ENCODE measurements around the gene LURAP1L. TPM values are rescaled to one million over a fixed set of nuclear protein-coding genes. Genes with fewer than 3 reads are reported as not detected.

LURAP1L gene
- total and polyA plus RNA-seq, 9 of the 15 experiments (the other 6 are each of a cell fraction or from before 2014, with no cell fraction given), result 0.06 to 0.28 (median 0.07) TPM; not detected in 4

DNA sequence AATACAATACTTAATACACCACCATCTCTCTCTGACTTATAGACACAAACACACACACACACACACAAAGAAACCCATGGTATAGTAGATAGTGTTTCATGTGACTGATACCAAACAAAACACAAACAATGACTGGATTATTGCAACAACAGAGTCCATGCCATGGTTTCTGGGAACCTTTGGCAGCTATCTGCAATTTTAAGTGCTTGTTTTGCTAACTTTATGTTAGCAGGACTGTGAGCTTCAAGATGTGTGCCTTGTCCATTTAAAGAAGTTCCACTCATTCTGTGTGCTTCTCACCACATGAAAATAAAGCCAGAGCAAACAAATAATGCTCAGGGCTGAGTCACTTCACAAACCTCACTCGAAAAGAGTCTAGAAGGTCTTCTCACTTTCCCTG is 15.1 kb upstream of the LURAP1L start (continued):
- TF ChIP-seq, protein P1, sequence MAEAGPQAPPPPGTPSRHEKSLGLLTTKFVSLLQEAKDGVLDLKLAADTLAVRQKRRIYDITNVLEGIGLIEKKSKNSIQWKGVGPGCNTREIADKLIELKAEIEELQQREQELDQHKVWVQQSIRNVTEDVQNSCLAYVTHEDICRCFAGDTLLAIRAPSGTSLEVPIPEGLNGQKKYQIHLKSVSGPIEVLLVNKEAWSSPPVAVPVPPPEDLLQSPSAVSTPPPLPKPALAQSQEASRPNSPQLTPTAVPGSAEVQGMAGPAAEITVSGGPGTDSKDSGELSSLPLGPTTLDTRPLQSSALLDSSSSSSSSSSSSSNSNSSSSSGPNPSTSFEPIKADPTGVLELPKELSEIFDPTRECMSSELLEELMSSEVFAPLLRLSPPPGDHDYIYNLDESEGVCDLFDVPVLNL (CRISPR knock-in tag; IDR thresholded peaks at IDR 0.05; ENCODE audit: low read depth), result no peak
- TF ChIP-seq, protein P2, sequence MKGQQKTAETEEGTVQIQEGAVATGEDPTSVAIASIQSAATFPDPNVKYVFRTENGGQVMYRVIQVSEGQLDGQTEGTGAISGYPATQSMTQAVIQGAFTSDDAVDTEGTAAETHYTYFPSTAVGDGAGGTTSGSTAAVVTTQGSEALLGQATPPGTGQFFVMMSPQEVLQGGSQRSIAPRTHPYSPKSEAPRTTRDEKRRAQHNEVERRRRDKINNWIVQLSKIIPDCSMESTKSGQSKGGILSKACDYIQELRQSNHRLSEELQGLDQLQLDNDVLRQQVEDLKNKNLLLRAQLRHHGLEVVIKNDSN (CRISPR knock-in tag; IDR thresholded peaks at IDR 0.05), result no peak
- no peak for TF ChIP-seq CHCHD3 (CRISPR knock-in tag; IDR thresholded peaks at IDR 0.05)
- no peak for TF ChIP-seq ZNF274 (IDR thresholded peaks at IDR 0.05; ENCODE audit: borderline replicate concordance, low read depth, low read length)
- TF ChIP-seq, protein P3, sequence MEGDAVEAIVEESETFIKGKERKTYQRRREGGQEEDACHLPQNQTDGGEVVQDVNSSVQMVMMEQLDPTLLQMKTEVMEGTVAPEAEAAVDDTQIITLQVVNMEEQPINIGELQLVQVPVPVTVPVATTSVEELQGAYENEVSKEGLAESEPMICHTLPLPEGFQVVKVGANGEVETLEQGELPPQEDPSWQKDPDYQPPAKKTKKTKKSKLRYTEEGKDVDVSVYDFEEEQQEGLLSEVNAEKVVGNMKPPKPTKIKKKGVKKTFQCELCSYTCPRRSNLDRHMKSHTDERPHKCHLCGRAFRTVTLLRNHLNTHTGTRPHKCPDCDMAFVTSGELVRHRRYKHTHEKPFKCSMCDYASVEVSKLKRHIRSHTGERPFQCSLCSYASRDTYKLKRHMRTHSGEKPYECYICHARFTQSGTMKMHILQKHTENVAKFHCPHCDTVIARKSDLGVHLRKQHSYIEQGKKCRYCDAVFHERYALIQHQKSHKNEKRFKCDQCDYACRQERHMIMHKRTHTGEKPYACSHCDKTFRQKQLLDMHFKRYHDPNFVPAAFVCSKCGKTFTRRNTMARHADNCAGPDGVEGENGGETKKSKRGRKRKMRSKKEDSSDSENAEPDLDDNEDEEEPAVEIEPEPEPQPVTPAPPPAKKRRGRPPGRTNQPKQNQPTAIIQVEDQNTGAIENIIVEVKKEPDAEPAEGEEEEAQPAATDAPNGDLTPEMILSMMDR (IDR thresholded peaks at IDR 0.05 in 2 of 3, conservative IDR thresholded peaks at IDR 0.05 in 1 of 3; ENCODE audit: insufficient read depth in 2 of 3, low read depth in 1 of 3, low read length in 3 of 3), result no peak
- TF ChIP-seq, protein P4, sequence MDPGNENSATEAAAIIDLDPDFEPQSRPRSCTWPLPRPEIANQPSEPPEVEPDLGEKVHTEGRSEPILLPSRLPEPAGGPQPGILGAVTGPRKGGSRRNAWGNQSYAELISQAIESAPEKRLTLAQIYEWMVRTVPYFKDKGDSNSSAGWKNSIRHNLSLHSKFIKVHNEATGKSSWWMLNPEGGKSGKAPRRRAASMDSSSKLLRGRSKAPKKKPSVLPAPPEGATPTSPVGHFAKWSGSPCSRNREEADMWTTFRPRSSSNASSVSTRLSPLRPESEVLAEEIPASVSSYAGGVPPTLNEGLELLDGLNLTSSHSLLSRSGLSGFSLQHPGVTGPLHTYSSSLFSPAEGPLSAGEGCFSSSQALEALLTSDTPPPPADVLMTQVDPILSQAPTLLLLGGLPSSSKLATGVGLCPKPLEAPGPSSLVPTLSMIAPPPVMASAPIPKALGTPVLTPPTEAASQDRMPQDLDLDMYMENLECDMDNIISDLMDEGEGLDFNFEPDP (CRISPR knock-in tag; IDR thresholded peaks at IDR 0.05), result no peak
- TF ChIP-seq YY1 (IDR thresholded peaks at IDR 0.05; ENCODE audit: borderline replicate concordance in 1 of 3, control insufficient read depth in 1 of 3, extremely low read depth in 1 of 3, insufficient read depth in 3 of 3, insufficient read length in 1 of 3, insufficient replicate concordance in 2 of 3, low read depth in 1 of 3, low read length in 2 of 3), result no peak
- TF ChIP-seq ZNF133 (CRISPR knock-in tag; IDR thresholded peaks at IDR 0.05), result no peak
- TF ChIP-seq PCBP2 (IDR thresholded peaks at IDR 0.05; ENCODE audit: low read depth, low read length, poor library complexity, severe bottlenecking), result no peak
